ENCODE results near the gene LRP1B.

LRP1B gene

DNA sequence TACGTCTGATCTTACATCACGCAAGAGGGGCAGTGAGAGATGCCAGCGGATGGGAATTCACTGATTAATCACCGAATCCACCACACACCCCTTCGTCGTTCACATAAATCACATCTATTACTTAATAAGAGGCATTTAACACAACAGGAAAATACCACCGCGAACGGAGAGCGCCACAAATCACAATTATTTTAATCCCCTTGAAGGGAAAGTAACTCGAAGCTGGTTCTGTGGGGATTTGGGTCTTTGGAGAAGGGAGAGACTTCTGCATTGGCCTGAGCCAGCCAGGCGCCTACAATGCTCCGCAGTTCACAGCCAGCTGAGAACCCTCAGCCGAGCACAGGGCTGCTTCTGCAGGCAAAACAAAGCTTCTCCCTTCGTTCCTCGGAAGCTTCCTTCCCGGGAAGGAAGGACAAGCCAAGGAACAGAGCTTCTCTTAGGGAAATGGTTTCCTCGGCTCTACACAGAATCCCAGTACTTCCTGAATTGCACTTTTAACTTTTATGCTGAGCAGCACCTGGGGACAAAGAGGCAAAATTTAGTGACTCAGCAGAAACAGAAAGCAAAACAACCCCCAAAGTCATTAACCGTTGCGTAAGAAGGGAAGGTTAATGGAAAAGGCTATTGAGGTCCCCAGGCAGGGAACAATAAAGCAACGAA lies at the start of gene LRP1B:
Gene LRP1B (minus strand): TSS at position 7 of the 660 bp plus-strand sequence. CDS start 287 bp downstream, outside the sequence.
- DNase-seq (ENCODE audit: low read depth): peak; percentile 49

GRCh38 chr2:142179686-142180085 lies 48.9 kb upstream of the LRP1B start:
- DNase-seq (ENCODE audit: low read depth): peak; percentile 44

- no peak for DNase-seq (ENCODE audit: low read depth)
These were observed 47.8 kb upstream of the LRP1B start for GRCh38 chr2:142178604-142179003.

- no peak for DNase-seq (ENCODE audit: low read depth)
These were observed 46.1 kb upstream of the LRP1B start for GRCh38 chr2:142176941-142177340.

- peak; percentile 20 for DNase-seq (ENCODE audit: low read depth)
These were observed 45.1 kb upstream of the LRP1B start for GRCh38 chr2:142175813-142176338.

DNA sequence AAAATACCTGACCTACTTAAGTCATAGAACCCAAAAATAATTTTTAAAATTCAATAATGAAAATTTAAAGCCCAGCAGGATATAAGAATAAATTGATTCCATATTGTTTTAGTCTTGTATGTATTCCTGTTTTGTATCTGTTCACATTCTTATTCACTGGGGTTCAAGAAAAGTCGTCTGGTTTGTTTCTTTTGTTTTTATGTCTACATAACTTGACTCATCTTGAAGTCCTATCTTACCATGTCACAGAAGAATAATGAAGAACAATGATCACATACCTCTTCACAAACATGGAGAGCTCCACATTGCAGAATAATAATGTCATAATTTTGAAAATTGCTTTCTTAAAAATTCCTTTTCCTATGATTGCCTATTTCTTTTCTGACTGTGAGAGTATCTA lies 43.4 kb upstream of the LRP1B start:
- DNase-seq (ENCODE audit: low read depth): peak; percentile 52

DNA sequence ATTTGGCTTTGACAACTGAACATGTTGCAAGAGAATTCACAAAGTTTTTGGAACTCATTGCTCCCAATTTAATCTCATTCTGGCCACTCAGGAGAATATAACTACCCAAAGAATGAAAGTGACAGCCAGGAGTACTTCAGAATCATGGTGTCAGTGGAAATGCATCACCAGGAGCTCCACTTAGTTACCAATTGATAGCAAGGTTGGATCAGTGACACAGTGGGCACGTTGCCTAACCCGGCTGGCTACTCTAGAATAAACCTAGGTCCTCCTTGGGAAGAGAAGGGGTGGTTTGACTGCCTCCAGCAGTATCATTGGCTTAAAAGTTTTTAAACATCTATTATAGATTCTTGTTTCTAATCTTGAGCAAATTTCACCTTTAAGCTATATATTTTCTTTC lies 40.0 kb upstream of the LRP1B start:
- no peak for DNase-seq (ENCODE audit: low read depth)

- peak; percentile 71 for DNase-seq (ENCODE audit: low read depth)
These were observed 35.0 kb upstream of the LRP1B start for GRCh38 chr2:142165790-142166189.

DNA sequence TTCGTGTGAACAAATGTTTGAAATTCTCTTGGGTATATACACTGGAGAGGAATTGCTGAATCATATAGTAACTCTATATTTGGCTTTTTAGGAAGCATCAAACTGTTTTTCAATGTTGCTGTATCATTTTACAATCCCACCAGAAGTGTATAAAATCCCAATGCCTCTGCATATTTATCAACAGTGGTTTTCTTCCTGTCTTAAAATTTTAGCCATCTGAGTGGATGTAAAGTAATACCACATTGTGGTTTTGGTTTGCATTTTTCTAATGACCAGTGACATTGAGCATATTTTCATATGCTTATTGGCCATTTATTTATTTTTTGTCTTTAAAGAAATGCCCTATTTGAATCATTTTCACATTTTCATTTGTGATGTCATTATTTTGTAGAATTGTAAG lies 22.8 kb upstream of the LRP1B start:
- no peak for DNase-seq (ENCODE audit: low read depth)

DNA sequence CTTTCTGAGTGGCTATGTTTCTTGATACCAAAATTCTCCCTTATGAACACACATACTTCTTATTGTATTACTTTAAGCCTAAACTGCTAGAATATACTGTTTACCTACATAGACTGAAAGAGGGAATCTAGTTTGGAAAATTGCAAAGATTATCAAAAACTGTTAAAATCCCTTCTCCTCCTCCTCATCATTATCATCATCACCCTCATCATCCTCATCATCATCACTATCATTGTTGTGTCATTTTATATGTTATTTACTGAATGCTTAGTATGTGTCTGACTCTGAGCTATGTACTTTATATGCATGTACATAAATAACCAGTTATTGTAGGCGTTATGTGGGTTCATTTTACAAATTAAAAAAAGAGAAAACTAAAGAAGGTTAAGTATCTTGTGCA lies 19.6 kb upstream of the LRP1B start:
- no peak for DNase-seq (ENCODE audit: low read depth)

DNA sequence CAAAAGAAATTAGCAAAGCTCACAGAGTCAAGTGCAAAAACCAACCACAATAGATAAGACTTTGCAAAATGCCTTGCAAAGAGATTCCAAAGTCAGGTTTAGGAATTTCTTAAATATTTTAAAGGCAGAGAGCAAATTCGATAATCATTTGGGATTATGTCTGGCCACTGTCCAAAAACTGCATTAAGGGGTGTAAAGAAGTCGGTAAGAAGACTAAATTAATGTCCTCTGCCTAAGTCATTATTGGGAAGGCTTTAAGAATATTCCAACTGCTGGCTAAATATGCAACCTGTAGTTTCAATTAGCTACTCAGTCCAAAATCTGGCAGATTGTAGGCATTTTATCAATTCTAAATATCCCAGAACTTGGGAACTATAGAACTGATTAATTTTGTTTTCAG lies 13.7 kb upstream of the LRP1B start:
- no peak for DNase-seq (ENCODE audit: low read depth)

GRCh38 chr2:142142595-142142994 lies 11.8 kb upstream of the LRP1B start:
- peak; percentile 16 for DNase-seq (ENCODE audit: low read depth)

GRCh38 chr2:142140434-142140845 lies 9.6 kb upstream of the LRP1B start:
- peak; percentile 22 for DNase-seq (ENCODE audit: low read depth)

- no peak for DNase-seq (ENCODE audit: low read depth)
These were observed 8.6 kb upstream of the LRP1B start for GRCh38 chr2:142139384-142139783.

DNA sequence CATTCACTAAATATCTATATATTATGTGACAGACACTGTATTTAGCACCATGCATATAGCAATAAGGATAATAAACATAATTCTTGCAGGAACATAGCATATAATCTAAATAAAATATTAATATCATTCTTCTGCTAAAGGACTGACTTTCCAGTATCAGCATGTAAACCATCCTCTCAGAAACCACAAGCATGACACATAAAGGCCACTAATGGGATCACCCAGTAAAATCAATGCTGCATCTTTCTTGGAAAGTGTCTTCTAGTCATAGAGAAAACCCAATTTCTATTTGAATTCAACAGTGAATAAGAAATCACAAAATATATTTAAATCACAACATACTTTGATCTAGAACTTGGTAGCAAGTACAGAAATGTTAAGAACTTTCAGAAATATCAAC lies 5.8 kb upstream of the LRP1B start:
- no peak for DNase-seq (ENCODE audit: low read depth)

GRCh38 chr2:142134911-142135310 lies 4.1 kb upstream of the LRP1B start:
- DNase-seq (ENCODE audit: low read depth): no peak

GRCh38 chr2:142130111-142131009 lies 456 bp downstream of the LRP1B start:
- DNase-seq (ENCODE audit: low read depth): peak; percentile 72

DNA sequence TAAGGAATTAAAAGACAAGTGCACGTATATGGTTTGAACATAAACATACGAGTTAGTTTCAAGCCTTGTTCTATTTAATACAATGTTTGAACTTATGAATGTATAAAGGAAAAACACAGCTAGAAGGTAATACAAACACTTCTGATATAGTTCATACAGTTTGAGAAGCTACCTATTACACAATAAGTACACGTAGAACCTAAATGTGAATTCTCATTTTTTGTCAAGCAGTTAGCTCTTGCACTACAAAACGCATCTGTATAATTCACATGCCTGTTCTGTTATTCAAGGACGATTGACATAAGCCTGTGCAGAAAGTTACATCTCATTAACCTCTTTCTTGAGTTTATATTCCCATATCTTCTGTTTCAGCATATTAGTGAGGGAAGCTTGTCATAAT lies 2.7 kb downstream of the LRP1B start:
- no peak for DNase-seq (ENCODE audit: low read depth)

DNA sequence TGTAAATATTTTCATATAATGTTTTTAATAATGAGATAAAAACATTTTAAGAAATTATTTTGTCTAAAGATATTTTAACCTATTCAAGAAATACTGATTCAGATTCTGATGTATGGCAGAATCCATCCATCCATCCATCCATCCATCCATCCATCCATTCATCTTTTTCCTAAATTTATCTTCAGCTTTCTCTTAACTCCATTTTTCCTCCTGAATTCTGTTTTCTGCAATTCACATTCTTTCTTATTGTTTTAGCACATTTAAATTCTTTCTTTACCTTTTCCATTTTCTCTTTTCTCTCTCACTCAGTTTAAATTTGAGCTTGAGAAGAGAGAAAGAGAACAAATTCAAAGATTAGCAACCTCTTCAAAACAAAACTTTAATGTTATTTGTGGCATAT lies 3.6 kb downstream of the LRP1B start:
- DNase-seq (ENCODE audit: low read depth): no peak

- DNase-seq (ENCODE audit: low read depth): no peak
These were observed 6.1 kb downstream of the LRP1B start for GRCh38 chr2:142124706-142125105.

- DNase-seq (ENCODE audit: low read depth): no peak
These were observed 11.5 kb downstream of the LRP1B start for GRCh38 chr2:142119347-142119746.

DNA sequence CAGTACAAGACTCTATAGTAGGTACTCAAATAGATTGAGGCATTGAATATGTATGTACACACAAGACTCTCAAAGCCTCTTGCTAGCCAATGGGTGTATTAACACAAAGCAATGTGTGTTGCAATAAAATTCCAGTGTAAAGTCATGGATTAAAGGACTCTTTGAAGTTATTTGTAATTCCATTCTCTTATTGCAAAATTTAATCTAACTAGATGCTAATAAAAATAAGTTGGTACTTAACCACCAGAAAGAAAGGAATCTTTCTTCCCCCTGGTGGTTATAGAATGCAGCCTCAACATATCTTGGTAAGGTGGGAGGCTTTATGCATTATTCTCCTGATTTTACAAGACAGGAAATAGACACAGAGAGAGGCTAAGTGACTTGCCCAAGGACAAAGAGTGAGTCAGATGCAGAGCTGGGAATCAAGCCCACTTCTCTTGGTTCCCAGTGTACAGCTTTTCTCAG lies 18.0 kb downstream of the LRP1B start:
- DNase-seq (ENCODE audit: low read depth): peak; percentile 92

- DNase-seq (ENCODE audit: low read depth): no peak
These were observed 26.6 kb downstream of the LRP1B start for GRCh38 chr2:142104134-142104758.

All from amniotic epithelial cell (primary cell).